Body of pancreas (tissue), 4 donors: ENCODE results near the gene NKAIN2. TPM values are rescaled to one million over a fixed set of nuclear protein-coding genes. Genes with fewer than 3 reads are reported as not detected.
A peak's percentile ranks its signal among the peaks of the same experiment; 100 is the strongest.

Experiments
- ATAC-seq: fragments of 150-250 bp; one replicate; pipeline ENCODE4 v1.9.1; 2016
- DNase-seq, 4 donors: peaks; one replicate each; pipeline ENCODE4 v3.0.0-alpha.2; 2019
- H3K27ac ChIP-seq, 4 donors: fragments of 200-600 bp; sonication (generic); 1 replicate in 3 of 4; 2 replicates in 1 of 4; pipeline versions ENCODE4 v1.5.1 to v1.6.1; 2016 to 2019; ENCODE audit warnings: mild to moderate bottlenecking in 1 of 4, mixed read lengths in 1 of 4, moderate library complexity in 1 of 4
- H3K27me3 ChIP-seq, 2 donors: fragments of 200-600 bp; sonication (generic); one replicate each; pipeline ENCODE4 v1.6.0; 2016; ENCODE audit warnings: mild to moderate bottlenecking in 1 of 2
- H3K36me3 ChIP-seq, 2 donors: fragments of 200-600 bp; sonication (generic); replicated peaks in 1 of 2; 2 replicates each; pipeline ENCODE4 v1.5.1; 2016; ENCODE audit warnings: low read depth in 2 of 2; ENCODE audit not compliant: insufficient read depth in 1 of 2
- H3K4me1 ChIP-seq: fragments of 200-600 bp; sonication (generic); one replicate; pipeline ENCODE4 v1.6.0; 2016
- H3K4me3 ChIP-seq, 2 donors: fragments of 200-600 bp; sonication (generic); 1 replicate in 1 of 2; 2 replicates in 1 of 2; pipeline ENCODE4 v1.5.1; 2016 to 2019
- H3K9me3 ChIP-seq, 3 donors: fragments of 200-600 bp; sonication (generic); 1 replicate in 2 of 3; 2 replicates in 1 of 3; pipeline ENCODE4 v1.5.1; 2016
- CTCF ChIP-seq, 7 experiments: fragments of 450-650 bp in 4 of 7; fragments of 200-600 bp in 3 of 7; sonication (generic) in 3 of 7; IDR thresholded peaks; one replicate each; pipeline ENCODE4 v1.5.1; 2016 to 2019; ENCODE audit warnings: antibody characterized with exemption in 7 of 7
- POLR2A ChIP-seq, 3 donors: fragments of 450-650 bp; IDR thresholded peaks; one replicate each; pipeline ENCODE4 v1.6.1; 2016; ENCODE audit warnings: antibody characterized with exemption in 3 of 3, mild to moderate bottlenecking in 2 of 3
- WGBS, 2 donors: methylation state at CpG; one replicate each; pipeline ENCODE4 v1.1.5; 2017; 5-methylcytosine and 5-hydroxymethylcytosine counted together
- intact Hi-C: fragments of 100-400 bp; cut with DNase I; formaldehyde crosslinking; loops from one replicate; pipeline ENCODE4 v1.15.1; 2023
- total RNA-seq, 2 donors: library from RNA; depleted of rRNA; stranded (reverse); fragments of >200 nt; gene quantifications; one replicate each; pipeline ENCODE4 v1.1.0, GENCODE V29; 2016

NKAIN2 gene
- total RNA-seq, 2 donors from 2014 or later = not detected

- DNase-seq (no peak), ATAC-seq (no peak)
- Histone ChIP-seq H3K27me3 (no peaks in the 10 kb centered on the region), H3K27ac (no peak overlapping the region), H3K9me3 (no peaks in the 10 kb centered on the region), H3K4me3 (no peak overlapping the region), H3K36me3 (no peaks in the 10 kb centered on the region), H3K4me1 (peaks cover 13% of the 10 kb centered on the region)
- WGBS, 2 donors = 30 to 44% methylated on average over 5 of the region's 5 CpGs
- no peak for TF ChIP-seq POLR2A (IDR thresholded peaks at IDR 0.05)
- no peak for TF ChIP-seq CTCF (IDR thresholded peaks at IDR 0.05)
- intact Hi-C loops = no loop called here
Observed at GRCh38 chr6:123804787-123805540, 1.3 kb downstream of the NKAIN2 start.

- ATAC-seq (no peak), DNase-seq (no peak)
- Histone ChIP-seq H3K36me3 (no peaks in the 10 kb centered on the region), H3K27ac (no peak overlapping the region), H3K4me1 (peaks cover 13% of the 10 kb centered on the region), H3K27me3 (no peaks in the 10 kb centered on the region), H3K4me3 (no peak overlapping the region), H3K9me3 (no peaks in the 10 kb centered on the region)
- 46 to 50% methylated on average over 1 of the region's 1 CpG for WGBS, 2 donors
- intact Hi-C loops = no loop called here
- no peak for TF ChIP-seq CTCF (IDR thresholded peaks at IDR 0.05)
- TF ChIP-seq POLR2A (IDR thresholded peaks at IDR 0.05) = no peak
Observed at GRCh38 chr6:123805921-123806320, 2.3 kb downstream of the NKAIN2 start.

- TF ChIP-seq CTCF (IDR thresholded peaks at IDR 0.05) (no peak), POLR2A (IDR thresholded peaks at IDR 0.05) (no peak)
- Histone ChIP-seq H3K9me3 (no peaks in the 10 kb centered on the region), H3K4me3 (no peak overlapping the region), H3K27ac (no peak overlapping the region), H3K27me3 (no peaks in the 10 kb centered on the region), H3K4me1 (peaks cover 13% of the 10 kb centered on the region), H3K36me3 (no peaks in the 10 kb centered on the region)
- 61 to 63% methylated on average over 2 of the region's 2 CpGs for WGBS, 2 donors
- ATAC-seq = no peak
- intact Hi-C loops = no loop called here
- no peak for DNase-seq
Observed at GRCh38 chr6:123806561-123806960, 2.9 kb downstream of the NKAIN2 start.

- Histone ChIP-seq H3K36me3 (no peaks in the 10 kb centered on the region), H3K4me1 (no peaks in the 10 kb centered on the region), H3K27ac (no peak overlapping the region), H3K27me3 (no peaks in the 10 kb centered on the region), H3K9me3 (no peaks in the 10 kb centered on the region), H3K4me3 (no peak overlapping the region)
- no peak for TF ChIP-seq CTCF (IDR thresholded peaks at IDR 0.05)
- TF ChIP-seq POLR2A (IDR thresholded peaks at IDR 0.05) = no peak
- ATAC-seq (no peak), DNase-seq (peak in 1 of 4 donors; percentile 9)
- WGBS, 2 donors = 59 to 72% methylated on average over 3 of the region's 3 CpGs
- intact Hi-C loops = no loop called here
Observed at GRCh38 chr6:123808556-123808955, 4.9 kb downstream of the NKAIN2 start.

GRCh38 chr6:123810214-123810613, 6.5 kb downstream of the NKAIN2 start:
- no peak for TF ChIP-seq POLR2A (IDR thresholded peaks at IDR 0.05)
- TF ChIP-seq CTCF (IDR thresholded peaks at IDR 0.05) = no peak
- DNase-seq (no peak), ATAC-seq (no peak)
- Histone ChIP-seq H3K4me3 (no peak overlapping the region), H3K27ac (no peak overlapping the region), H3K36me3 (no peaks in the 10 kb centered on the region), H3K27me3 (no peaks in the 10 kb centered on the region), H3K9me3 (no peaks in the 10 kb centered on the region), H3K4me1 (no peaks in the 10 kb centered on the region)
- intact Hi-C loops = no loop called here
- WGBS, 2 donors = 66 to 83% methylated on average over 3 of the region's 3 CpGs
